ENCODE results near the gene SP5. TPM values are rescaled to one million over a fixed set of nuclear protein-coding genes. Genes with fewer than 3 reads are reported as not detected.

SP5 gene
- total and polyA plus RNA-seq, 9 of the 15 experiments (the other 6 are each of a cell fraction or from before 2014, with no cell fraction given): 0.03 to 1.7 (median 0.16) TPM; not detected in 1

GRCh38 chr2:170670651-170671050 is 44.5 kb upstream of the SP5 start:
- no peaks in the 10 kb centered on the region for H3K36me3 ChIP-seq (ENCODE audit: control insufficient read depth, insufficient read depth, low read length)
- ATAC-seq: no peak
- no peak overlapping the region for H3K4me3 ChIP-seq
- H3K4me2 ChIP-seq (ENCODE audit: insufficient read depth, low read length): no peak overlapping the region
- CTCF ChIA-PET (ENCODE audit: low intra/inter-chr PET ratio): no interaction called here
- no peaks in the 10 kb centered on the region for H3K9me1 ChIP-seq (ENCODE audit: control insufficient read depth, insufficient read depth, low read length)
- H3K27me3 ChIP-seq (ENCODE audit: control insufficient read depth in 2 of 2, insufficient read depth in 2 of 2, low read length in 2 of 2): no peaks in the 10 kb centered on the region
- FAIRE-seq: no peak
- 60% methylated on average over 2 of the region's 2 CpGs for WGBS (ENCODE audit: insufficient coverage, low coverage, missing lambda C conversion rate)
- BruUV-seq (replicated peaks): no TSS peak
- no peak overlapping the region for H3K9ac ChIP-seq (ENCODE audit: insufficient read depth in 1 of 2, low read depth in 2 of 2, low read length in 2 of 2)
- H3K4me1 ChIP-seq (replicated peaks in 1 of 2; ENCODE audit: control insufficient read depth in 2 of 2, insufficient read depth in 2 of 2, low read length in 2 of 2): peaks cover 0 to 3% of the 10 kb centered on the region in 2 experiments; a peak in 2 of 5 replicates
- no peaks in the 10 kb centered on the region for H4K20me1 ChIP-seq (replicated peaks; ENCODE audit: control insufficient read depth, insufficient read depth, low read length)
- no peak for DNase-seq (ENCODE audit: extremely low read depth in 1 of 4, low spot score in 3 of 4)
- H3K27ac ChIP-seq (ENCODE audit: extremely low read depth, low read depth, low read length): no peak overlapping the region
- H3K9me3 ChIP-seq (replicated peaks; ENCODE audit: control insufficient read depth, insufficient read depth, low read depth, low read length): no peaks in the 10 kb centered on the region
- H3K79me2 ChIP-seq (ENCODE audit: control insufficient read depth, insufficient read depth, low read length): no peaks in the 10 kb centered on the region
- in situ Hi-C loops (cut with MboI) (no loop called here), intact Hi-C loops (cut with micrococcal nuclease) (no loop called here)
- H2AFZ ChIP-seq (ENCODE audit: low read depth, low read length): no peak overlapping the region
- POLR2A ChIA-PET: interaction anchor here (2.9 kb wide), 1 partner anchor 10 kb away, joined by 13 read pairs; no protein-coding TSS in a partner anchor
- TF ChIP-seq ZBTB11 (CRISPR knock-in tag; IDR thresholded peaks at IDR 0.05) (no peak), CBX1 (IDR thresholded peaks at IDR 0.05; ENCODE audit: low read depth) (no peak), ZNF140 (CRISPR knock-in tag; IDR thresholded peaks at IDR 0.05) (no peak), ETS2 (tag; IDR thresholded peaks at IDR 0.05; ENCODE audit: borderline replicate concordance, poor library complexity, severe bottlenecking) (no peak), SNAPC5 (CRISPR knock-in tag; IDR thresholded peaks at IDR 0.05) (no peak), KAT7 (CRISPR knock-in tag; IDR thresholded peaks at IDR 0.05; ENCODE audit: borderline replicate concordance) (no peak), ZBTB2 (IDR thresholded peaks at IDR 0.05) (no peak), ETV6 (IDR thresholded peaks at IDR 0.05; ENCODE audit: borderline replicate concordance in 1 of 2, low read depth in 2 of 2, low read length in 1 of 2) (no peak), ETV6 (CRISPR knock-in tag; IDR thresholded peaks at IDR 0.05; ENCODE audit: borderline replicate concordance) (no peak), RFX7 (CRISPR knock-in tag; IDR thresholded peaks at IDR 0.05) (no peak), NUFIP1 (IDR thresholded peaks at IDR 0.05; ENCODE audit: partially characterized antibody) (no peak), NFATC3 (IDR thresholded peaks at IDR 0.05) (no peak), ZNF76 (CRISPR knock-in tag; IDR thresholded peaks at IDR 0.05; ENCODE audit: borderline replicate concordance) (no peak), MCM3 (IDR thresholded peaks at IDR 0.05) (no peak), CBX8 (IDR thresholded peaks at IDR 0.05; ENCODE audit: borderline replicate concordance, extremely low read depth, low read depth, low read length, poor library complexity, severe bottlenecking) (no peak), HDAC1 (IDR thresholded peaks at IDR 0.05) (no peak), ARHGAP35 (IDR thresholded peaks at IDR 0.05; ENCODE audit: partially characterized antibody) (no peak), HOXB6 (CRISPR knock-in tag; IDR thresholded peaks at IDR 0.05; ENCODE audit: borderline replicate concordance) (no peak)
